ENCODE results near the gene SLC16A5.

SLC16A5 gene

DNA sequence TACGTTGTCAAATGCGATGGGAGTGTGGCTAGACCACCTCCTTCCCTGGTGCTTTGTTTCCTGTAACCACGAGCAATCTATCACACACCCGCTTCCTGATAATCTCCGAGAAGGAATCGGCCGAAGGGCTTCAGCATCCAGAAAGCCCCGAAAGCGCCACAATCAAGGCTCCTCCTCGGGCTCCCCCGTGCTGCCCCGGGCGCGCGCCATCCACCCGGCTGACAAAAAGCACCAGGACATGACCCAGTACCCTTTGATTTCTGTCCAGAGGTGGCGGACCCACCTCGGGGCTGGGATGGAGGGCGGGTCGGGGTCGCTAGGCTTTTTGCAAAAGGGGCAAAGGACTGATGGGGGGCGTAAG is 21.3 kb downstream of the SLC16A5 start:
- Histone ChIP-seq H3K36me3 (peaks cover 4% of the 10 kb centered on the region; the same call in 1 of the 2 replicates), H3K9me3 (ENCODE audit: severe bottlenecking) (no peaks in the 10 kb centered on the region), H3K27ac (no peak overlapping the region), H3K4me3 (ENCODE audit: low read depth, low read length) (peak overlapping the region; percentile 59), H3K27me3 (ENCODE audit: insufficient read depth, low read depth, severe bottlenecking) (no peaks in the 10 kb centered on the region)
- DNase-seq: no peak
- TF ChIP-seq, protein P1, sequence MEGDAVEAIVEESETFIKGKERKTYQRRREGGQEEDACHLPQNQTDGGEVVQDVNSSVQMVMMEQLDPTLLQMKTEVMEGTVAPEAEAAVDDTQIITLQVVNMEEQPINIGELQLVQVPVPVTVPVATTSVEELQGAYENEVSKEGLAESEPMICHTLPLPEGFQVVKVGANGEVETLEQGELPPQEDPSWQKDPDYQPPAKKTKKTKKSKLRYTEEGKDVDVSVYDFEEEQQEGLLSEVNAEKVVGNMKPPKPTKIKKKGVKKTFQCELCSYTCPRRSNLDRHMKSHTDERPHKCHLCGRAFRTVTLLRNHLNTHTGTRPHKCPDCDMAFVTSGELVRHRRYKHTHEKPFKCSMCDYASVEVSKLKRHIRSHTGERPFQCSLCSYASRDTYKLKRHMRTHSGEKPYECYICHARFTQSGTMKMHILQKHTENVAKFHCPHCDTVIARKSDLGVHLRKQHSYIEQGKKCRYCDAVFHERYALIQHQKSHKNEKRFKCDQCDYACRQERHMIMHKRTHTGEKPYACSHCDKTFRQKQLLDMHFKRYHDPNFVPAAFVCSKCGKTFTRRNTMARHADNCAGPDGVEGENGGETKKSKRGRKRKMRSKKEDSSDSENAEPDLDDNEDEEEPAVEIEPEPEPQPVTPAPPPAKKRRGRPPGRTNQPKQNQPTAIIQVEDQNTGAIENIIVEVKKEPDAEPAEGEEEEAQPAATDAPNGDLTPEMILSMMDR (IDR thresholded peaks at IDR 0.05; ENCODE audit: low read depth, low read length): no peak

DNA sequence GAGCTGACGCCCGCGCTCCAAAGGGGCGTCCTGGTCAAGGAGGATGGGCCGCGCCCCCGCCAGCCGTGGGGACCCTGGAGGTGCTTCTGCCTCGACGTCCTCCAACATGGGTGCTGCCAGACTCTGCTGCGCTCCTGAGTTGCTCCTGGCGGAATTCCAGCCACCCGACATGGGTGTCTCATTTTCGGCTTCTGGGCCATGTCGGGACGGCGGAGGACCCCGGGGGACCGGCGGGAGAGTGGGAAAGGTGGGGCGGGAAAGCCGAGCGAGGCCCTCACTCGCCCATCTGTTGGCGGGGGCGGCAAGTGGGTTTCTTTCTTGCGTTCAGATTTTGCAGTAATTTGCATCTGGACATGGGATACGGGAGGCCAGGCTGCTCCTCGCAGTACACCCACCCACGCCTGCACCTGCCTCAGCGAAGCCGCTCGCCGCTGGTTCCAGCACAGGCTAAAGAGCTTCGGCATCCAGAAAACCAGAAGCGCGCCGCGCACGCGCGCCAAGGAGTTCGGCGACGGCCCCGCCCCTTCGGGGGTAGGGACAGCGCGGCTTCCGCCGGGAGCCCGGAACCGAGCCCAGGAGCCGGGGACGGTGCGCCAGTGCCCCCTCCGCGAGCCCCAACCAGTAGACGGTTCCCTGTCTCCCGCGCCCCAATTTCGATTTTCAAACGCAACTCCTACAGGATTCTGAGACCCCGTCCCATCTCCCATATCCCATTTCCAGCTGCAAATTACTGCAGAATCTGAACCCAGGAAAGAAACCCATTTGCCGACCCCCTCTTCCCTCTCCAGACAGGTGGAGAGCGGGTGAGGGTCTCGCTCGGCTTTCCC is 21.9 kb downstream of the SLC16A5 start, which contains the start of gene ARMC7:
Gene ARMC7 (plus strand): TSS at position 563 of the 827 bp plus-strand sequence. CDS start 320 bp downstream, outside the sequence.
- H3K36me3 ChIP-seq: peaks cover 8% of the 10 kb centered on the region
- H3K9me3 ChIP-seq (ENCODE audit: severe bottlenecking): no peaks in the 10 kb centered on the region
- TF ChIP-seq, protein P1 (IDR thresholded peaks at IDR 0.05; ENCODE audit: low read depth, low read length): no peak
- DNase-seq: peak; percentile 96
- H3K27ac ChIP-seq: peak within 1 kb of the TSS; percentile 67
- peak within 1 kb of the TSS; percentile 59 for H3K4me3 ChIP-seq (ENCODE audit: low read depth, low read length)
- H3K27me3 ChIP-seq (ENCODE audit: insufficient read depth, low read depth, severe bottlenecking): no peaks in the 10 kb centered on the region

- DNase-seq: no peak
- Histone ChIP-seq H3K36me3 (peaks cover 16% of the 10 kb centered on the region), H3K9me3 (ENCODE audit: severe bottlenecking) (no peaks in the 10 kb centered on the region), H3K27me3 (ENCODE audit: insufficient read depth, low read depth, severe bottlenecking) (no peaks in the 10 kb centered on the region), H3K27ac (peak overlapping the region; percentile 67; the same call in 1 of the 2 replicates), H3K4me3 (ENCODE audit: low read depth, low read length) (peak overlapping the region; percentile 59)
- TF ChIP-seq, protein P1 (IDR thresholded peaks at IDR 0.05; ENCODE audit: low read depth, low read length): no peak
Measured at GRCh38 chr17:75110234-75110937, 22.6 kb downstream of the SLC16A5 start.

DNA sequence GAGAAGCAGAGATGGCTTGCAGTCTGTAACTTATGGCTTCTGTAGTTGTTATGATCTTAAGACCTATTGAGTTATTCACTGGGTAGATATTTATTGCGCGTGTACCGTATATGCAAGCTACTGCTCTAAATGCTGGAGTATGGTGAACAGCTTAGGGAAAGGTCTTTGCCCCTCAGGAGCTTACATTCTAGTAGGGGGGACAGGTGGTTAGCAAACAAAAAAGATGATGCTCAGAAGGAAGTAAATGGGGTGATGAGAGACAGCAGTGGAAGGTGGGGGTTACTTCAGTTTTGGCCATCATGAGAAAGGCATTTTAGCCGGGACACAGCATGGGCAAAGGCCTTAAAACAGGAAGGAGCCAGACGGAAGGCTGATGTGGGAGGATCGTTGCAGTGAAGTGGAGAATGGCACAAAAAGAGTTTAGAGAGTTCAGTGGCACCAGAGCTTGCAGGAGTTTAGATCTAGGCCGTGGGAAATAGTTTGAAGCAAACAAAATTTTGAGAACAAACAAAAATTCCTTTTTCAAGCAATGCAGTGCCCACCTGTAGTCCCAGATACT is 24.1 kb downstream of the SLC16A5 start:
- H3K36me3 ChIP-seq: peaks cover 29% of the 10 kb centered on the region
- H3K9me3 ChIP-seq (ENCODE audit: severe bottlenecking): no peaks in the 10 kb centered on the region
- TF ChIP-seq, protein P1 (IDR thresholded peaks at IDR 0.05; ENCODE audit: low read depth, low read length): no peak
- H3K4me3 ChIP-seq (ENCODE audit: low read depth, low read length): no peak overlapping the region
- no peaks in the 10 kb centered on the region for H3K27me3 ChIP-seq (ENCODE audit: insufficient read depth, low read depth, severe bottlenecking)
- no peak for DNase-seq
- no peak overlapping the region for H3K27ac ChIP-seq

DNA sequence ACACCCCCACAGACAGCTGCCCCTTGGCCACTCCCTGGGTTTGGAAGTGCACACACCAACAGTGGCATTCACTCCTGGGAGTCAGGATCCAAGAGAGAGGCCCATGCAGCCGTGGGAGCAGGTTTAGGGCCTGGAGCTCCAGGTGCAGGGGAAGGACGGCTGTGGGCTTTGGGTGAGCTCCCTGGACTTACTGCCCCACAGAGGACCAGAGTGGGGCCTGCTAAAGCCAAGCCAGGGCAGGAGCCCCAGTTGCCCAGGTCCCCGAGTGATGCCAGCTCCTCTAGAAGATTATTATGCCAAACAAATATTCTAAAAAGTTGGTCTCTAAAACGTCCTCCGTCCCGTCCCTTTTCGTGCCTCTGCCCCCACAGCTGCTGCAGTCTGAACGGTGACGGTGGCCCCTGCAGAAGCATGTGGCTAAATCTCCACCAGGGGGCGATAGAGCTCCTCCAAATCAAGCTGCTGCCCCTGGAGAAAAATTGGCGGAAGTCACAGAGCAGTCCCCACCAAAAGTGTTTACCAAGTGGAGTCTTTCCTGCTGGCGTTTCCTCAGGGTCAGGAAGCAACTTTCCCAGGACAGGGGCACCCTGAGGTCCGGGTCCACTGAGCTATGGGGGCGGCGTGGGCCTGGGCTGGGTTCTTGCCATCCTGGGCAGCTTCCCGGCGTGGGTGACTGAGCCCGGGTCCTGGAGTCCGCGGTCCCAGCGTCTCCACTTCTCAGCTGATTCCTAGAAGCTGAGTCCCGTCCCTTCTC is 26.2 kb downstream of the SLC16A5 start:
- DNase-seq: peak; percentile 91
- H3K9me3 ChIP-seq (ENCODE audit: severe bottlenecking): no peaks in the 10 kb centered on the region
- H3K27me3 ChIP-seq (ENCODE audit: insufficient read depth, low read depth, severe bottlenecking): no peaks in the 10 kb centered on the region
- no peak overlapping the region for H3K4me3 ChIP-seq (ENCODE audit: low read depth, low read length)
- TF ChIP-seq, protein P1 (IDR thresholded peaks at IDR 0.05; ENCODE audit: low read depth, low read length): peak; percentile 85
- H3K27ac ChIP-seq: 0 out of 2 replicates have a peak overlapping the region, but pooled peaks have one; percentile 20
- H3K36me3 ChIP-seq: peaks cover 30% of the 10 kb centered on the region
